ENCODE results near the gene CYP4V2.

DNA sequence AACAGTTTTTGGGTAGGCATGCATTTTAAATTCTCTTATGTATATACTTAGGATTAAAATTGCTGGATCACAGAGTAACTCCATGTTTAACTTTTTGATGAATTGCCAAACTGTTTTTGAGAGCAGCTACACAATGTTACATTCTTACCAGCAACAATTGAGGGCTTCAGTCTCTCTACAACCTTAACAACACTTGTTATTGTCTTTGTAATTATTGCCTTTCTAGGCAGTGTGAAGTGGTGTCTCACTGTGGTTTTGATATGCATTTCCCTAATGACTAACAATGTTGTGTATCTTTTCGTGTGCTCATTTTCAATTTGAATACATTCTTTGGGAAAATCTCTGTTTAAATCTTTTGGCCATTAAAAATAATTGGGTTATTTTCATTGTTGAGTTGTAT, 57.3 kb downstream of the CYP4V2 start:
- TF ChIP-seq CTCF (IDR thresholded peaks at IDR 0.05; ENCODE audit: poor library complexity) (no peak), EZH2 (IDR thresholded peaks at IDR 0.05; ENCODE audit: borderline replicate concordance) (no peak)

Data from hepatocyte (in vitro differentiated cells).